ENCODE results near the gene ZNF652. TPM values are rescaled to one million over a fixed set of nuclear protein-coding genes. Genes with fewer than 3 reads are reported as not detected.

Gene ZNF652
- total RNA-seq, 2 experiments from 2014 or later = 33.7 to 34.9 TPM

DNA sequence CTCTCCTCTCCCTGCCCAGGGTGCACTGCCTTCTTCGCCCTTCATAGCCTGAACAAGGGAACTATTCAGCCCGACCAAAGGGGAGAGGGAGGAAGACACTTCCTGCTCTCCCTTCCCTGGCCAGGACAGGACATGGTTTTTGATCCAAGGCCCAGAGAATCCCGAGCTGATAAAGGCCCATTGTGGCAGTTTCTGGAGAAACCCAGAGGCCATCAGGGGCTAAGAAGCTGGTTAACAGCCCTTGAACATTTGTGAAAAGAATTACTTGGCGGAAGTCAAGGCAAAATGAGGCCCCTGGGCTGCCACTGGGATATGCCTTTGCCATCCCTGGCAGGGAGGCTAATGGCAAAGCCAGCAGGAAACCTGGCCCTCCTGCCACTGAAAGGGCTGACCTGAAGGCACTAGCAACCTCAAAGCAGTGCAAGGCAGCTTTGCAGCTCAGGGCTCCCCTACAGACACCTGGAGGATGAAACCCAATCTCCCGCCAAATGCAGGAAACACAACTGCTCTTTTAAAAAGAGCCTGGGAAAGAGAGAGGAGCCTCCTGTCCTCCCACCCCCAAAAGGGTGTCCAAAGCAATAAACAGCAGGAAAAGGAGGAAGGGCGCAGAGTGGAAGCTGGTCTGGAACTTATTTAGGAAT is 40.0 kb upstream of the ZNF652 start:
- H3K9me3 ChIP-seq (ENCODE audit: control insufficient read depth in 1 of 2, insufficient read depth in 1 of 2, low read length in 2 of 2) = no peaks in the 10 kb centered on the region
- no peak overlapping the region for H3K4me3 Mint-ChIP-seq
- no peak for ATAC-seq (ENCODE audit: poor library complexity)
- peaks cover 13% of the 10 kb centered on the region for H3K4me1 ChIP-seq (ENCODE audit: insufficient read depth, low read length)
- H3K27me3 ChIP-seq (ENCODE audit: control insufficient read depth in 1 of 2, insufficient read depth in 2 of 2, low read length in 2 of 2) = no peaks in the 10 kb centered on the region
- intact Hi-C loops (cut with DNase I, micrococcal nuclease) = loop anchor here in 1 of 2 experiments (10.0 kb wide), 1 partner anchor 207 kb away; no protein-coding TSS in a partner anchor
- ChIA-PET CTCF (interaction anchor here (1.2 kb wide), 1 partner anchor 11 kb away, joined by 3 read pairs; no protein-coding TSS in a partner anchor), POLR2A (no interaction called here)
- H3K4me3 ChIP-seq (ENCODE audit: low read length) = no peak overlapping the region
- no peak overlapping the region for H3K27ac ChIP-seq (ENCODE audit: low read depth in 1 of 2, low read length in 2 of 2)
- DNase-seq = no peak
- no peaks in the 10 kb centered on the region for H3K9me3 Mint-ChIP-seq
- H3K4me1 Mint-ChIP-seq (ENCODE audit: low read depth) = peaks cover 11% of the 10 kb centered on the region
- H3K36me3 ChIP-seq (ENCODE audit: insufficient read depth, low read length) = peaks cover 48% of the 10 kb centered on the region
- H3K27ac Mint-ChIP-seq = no peak overlapping the region
- TF ChIP-seq CTCF (IDR thresholded peaks at IDR 0.05) = no peak
- peaks cover 41% of the 10 kb centered on the region for H3K36me3 Mint-ChIP-seq (ENCODE audit: low read depth)
- H3K27me3 Mint-ChIP-seq = no peaks in the 10 kb centered on the region

GRCh38 chr17:49399995-49400394 is 37.9 kb upstream of the ZNF652 start:
- H3K4me1 Mint-ChIP-seq (ENCODE audit: low read depth) = peaks cover 13% of the 10 kb centered on the region
- no peaks in the 10 kb centered on the region for H3K9me3 ChIP-seq (ENCODE audit: control insufficient read depth in 1 of 2, insufficient read depth in 1 of 2, low read length in 2 of 2)
- H3K27ac ChIP-seq (ENCODE audit: low read depth in 1 of 2, low read length in 2 of 2) = no peak overlapping the region
- H3K27me3 ChIP-seq (ENCODE audit: control insufficient read depth in 1 of 2, insufficient read depth in 2 of 2, low read length in 2 of 2) = no peaks in the 10 kb centered on the region
- H3K27me3 Mint-ChIP-seq = no peaks in the 10 kb centered on the region
- ChIA-PET CTCF (interaction anchor here (0.8 to 0.9 kb wide), 2 partner anchors 8 to 106 kb away, joined by 3 read pairs; no protein-coding TSS in a partner anchor), POLR2A (interaction anchor here (0.7 to 1.2 kb wide), 3 partner anchors 15 to 83 kb away, joined by 3 to 5 read pairs (median 3); partner anchors contain the start of gene PHB1)
- no peak overlapping the region for H3K4me3 ChIP-seq (ENCODE audit: low read length)
- TF ChIP-seq CTCF (IDR thresholded peaks at IDR 0.05) = no peak
- peaks cover 27% of the 10 kb centered on the region for H3K36me3 ChIP-seq (ENCODE audit: insufficient read depth, low read length)
- no peak overlapping the region for H3K4me3 Mint-ChIP-seq
- ATAC-seq (ENCODE audit: poor library complexity) (no peak), DNase-seq (no peak)
- intact Hi-C loops (cut with DNase I, micrococcal nuclease) = loop anchor here (5.0 to 10.0 kb wide), 2 partner anchors 205 to 218 kb away; no protein-coding TSS in a partner anchor
- H3K9me3 Mint-ChIP-seq = no peaks in the 10 kb centered on the region
- no peak overlapping the region for H3K27ac Mint-ChIP-seq
- peaks cover 20% of the 10 kb centered on the region for H3K36me3 Mint-ChIP-seq (ENCODE audit: low read depth)
- peaks cover 14% of the 10 kb centered on the region for H3K4me1 ChIP-seq (ENCODE audit: insufficient read depth, low read length)

DNA sequence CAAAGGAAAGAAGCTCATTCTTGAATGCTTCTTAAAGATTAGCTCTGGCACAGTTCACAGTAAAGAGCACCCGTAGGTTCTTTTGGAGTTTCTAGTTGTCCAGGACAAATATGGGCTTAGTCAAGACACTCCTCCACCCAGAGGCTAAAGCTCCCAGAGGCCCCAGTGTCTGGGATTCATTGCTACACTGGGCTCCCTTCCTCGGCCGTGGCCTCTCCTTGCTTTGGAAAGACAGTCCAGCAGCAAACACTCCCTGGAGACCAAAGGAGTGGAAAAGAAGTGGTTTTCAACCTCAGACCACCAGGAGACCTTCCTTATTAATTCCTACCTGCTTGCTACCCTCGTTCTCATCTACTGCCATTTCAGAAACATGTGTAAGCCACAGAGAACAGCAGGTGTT is 35.5 kb upstream of the ZNF652 start:
- CTCF ChIA-PET = interaction anchor here (1.1 to 4.9 kb wide), 2 partner anchors 11 to 83 kb away, joined by 3 to 23 read pairs; no protein-coding TSS in a partner anchor
- Histone ChIP-seq H3K36me3 (ENCODE audit: insufficient read depth, low read length) (peaks cover 3% of the 10 kb centered on the region), H3K4me3 (ENCODE audit: low read length) (no peak overlapping the region), H3K27ac (ENCODE audit: low read depth in 1 of 2, low read length in 2 of 2) (no peak overlapping the region), H3K4me1 (ENCODE audit: insufficient read depth, low read length) (peaks cover 19% of the 10 kb centered on the region), H3K9me3 (ENCODE audit: control insufficient read depth in 1 of 2, insufficient read depth in 1 of 2, low read length in 2 of 2) (no peaks in the 10 kb centered on the region), H3K27me3 (ENCODE audit: control insufficient read depth in 1 of 2, insufficient read depth in 2 of 2, low read length in 2 of 2) (no peaks in the 10 kb centered on the region)
- Mint-ChIP-seq H3K4me3 (no peak overlapping the region), H3K27ac (no peak overlapping the region), H3K9me3 (no peaks in the 10 kb centered on the region), H3K4me1 (ENCODE audit: low read depth) (peaks cover 16% of the 10 kb centered on the region), H3K36me3 (ENCODE audit: low read depth) (no peaks in the 10 kb centered on the region), H3K27me3 (no peaks in the 10 kb centered on the region)
- DNase-seq (no peak), ATAC-seq (ENCODE audit: poor library complexity) (no peak)
- no peak for TF ChIP-seq CTCF (IDR thresholded peaks at IDR 0.05)
- intact Hi-C loops (cut with DNase I, micrococcal nuclease) = loop anchor here in 1 of 2 experiments (5.0 kb wide), 1 partner anchor 215 kb away; no protein-coding TSS in a partner anchor
- POLR2A ChIA-PET = no interaction called here
